ENCODE results near the gene UNC5A.

DNA sequence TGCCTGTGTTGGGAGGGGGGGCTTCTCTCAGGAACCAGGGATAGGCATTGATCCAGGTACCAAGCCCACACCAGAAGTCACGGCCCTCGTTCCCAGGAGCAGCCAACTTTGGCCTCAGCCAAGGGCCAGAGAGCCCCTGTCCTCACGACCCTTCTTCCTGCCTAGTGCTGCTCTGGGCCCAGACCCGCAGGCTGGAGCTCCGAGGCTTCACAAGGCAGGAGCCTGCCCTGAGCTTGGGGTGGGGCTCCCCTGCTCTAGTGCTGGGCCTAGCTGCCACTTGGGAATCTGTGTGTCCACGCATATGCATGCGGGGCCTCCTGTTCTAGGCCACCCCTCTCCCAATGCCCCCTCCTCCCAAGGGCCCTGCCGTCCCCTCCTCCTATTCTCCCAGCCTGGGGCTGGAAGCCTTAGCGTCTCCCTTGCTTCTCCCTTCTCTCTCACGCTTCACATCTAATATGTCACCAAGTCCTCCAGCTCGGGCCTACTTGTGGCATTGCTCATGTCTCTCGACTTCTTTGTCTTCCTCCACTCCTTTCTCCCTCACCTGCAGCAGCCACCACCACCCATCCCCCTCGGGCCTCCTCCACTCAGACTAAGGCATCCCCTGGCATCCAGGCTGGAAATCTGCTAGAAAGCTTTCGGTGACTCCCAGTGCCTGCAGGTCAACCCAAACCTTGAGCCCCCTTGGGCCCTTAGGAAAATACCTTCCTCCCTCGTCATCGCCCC lies 3.4 kb downstream of the UNC5A start:
- TF ChIP-seq EZH2phosphoT487 (IDR thresholded peaks at IDR 0.05; ENCODE audit: borderline replicate concordance) (no peak), CTCF (IDR thresholded peaks at IDR 0.05 in 2 of 3, conservative IDR thresholded peaks at IDR 0.05 in 1 of 3; ENCODE audit: borderline replicate concordance in 1 of 3, insufficient read depth in 1 of 3, low read depth in 2 of 3, low read length in 2 of 3) (no peak), POLR2A (IDR thresholded peaks at IDR 0.05; ENCODE audit: borderline replicate concordance, extremely low read depth, insufficient read depth, insufficient read length) (no peak), MAX (IDR thresholded peaks at IDR 0.05) (no peak), EZH2 (IDR thresholded peaks at IDR 0.05) (no peak), FOSL1 (IDR thresholded peaks at IDR 0.05; ENCODE audit: low read depth) (no peak), POLR2AphosphoS5 (IDR thresholded peaks at IDR 0.05; ENCODE audit: low read depth, low read length) (no peak), SIN3A (IDR thresholded peaks at IDR 0.05; ENCODE audit: low read depth) (no peak)
- TF ChIP-seq, protein P1, sequence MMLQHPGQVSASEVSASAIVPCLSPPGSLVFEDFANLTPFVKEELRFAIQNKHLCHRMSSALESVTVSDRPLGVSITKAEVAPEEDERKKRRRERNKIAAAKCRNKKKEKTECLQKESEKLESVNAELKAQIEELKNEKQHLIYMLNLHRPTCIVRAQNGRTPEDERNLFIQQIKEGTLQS (IDR thresholded peaks at IDR 0.05) = no peak
- TF ChIP-seq, protein P2, sequence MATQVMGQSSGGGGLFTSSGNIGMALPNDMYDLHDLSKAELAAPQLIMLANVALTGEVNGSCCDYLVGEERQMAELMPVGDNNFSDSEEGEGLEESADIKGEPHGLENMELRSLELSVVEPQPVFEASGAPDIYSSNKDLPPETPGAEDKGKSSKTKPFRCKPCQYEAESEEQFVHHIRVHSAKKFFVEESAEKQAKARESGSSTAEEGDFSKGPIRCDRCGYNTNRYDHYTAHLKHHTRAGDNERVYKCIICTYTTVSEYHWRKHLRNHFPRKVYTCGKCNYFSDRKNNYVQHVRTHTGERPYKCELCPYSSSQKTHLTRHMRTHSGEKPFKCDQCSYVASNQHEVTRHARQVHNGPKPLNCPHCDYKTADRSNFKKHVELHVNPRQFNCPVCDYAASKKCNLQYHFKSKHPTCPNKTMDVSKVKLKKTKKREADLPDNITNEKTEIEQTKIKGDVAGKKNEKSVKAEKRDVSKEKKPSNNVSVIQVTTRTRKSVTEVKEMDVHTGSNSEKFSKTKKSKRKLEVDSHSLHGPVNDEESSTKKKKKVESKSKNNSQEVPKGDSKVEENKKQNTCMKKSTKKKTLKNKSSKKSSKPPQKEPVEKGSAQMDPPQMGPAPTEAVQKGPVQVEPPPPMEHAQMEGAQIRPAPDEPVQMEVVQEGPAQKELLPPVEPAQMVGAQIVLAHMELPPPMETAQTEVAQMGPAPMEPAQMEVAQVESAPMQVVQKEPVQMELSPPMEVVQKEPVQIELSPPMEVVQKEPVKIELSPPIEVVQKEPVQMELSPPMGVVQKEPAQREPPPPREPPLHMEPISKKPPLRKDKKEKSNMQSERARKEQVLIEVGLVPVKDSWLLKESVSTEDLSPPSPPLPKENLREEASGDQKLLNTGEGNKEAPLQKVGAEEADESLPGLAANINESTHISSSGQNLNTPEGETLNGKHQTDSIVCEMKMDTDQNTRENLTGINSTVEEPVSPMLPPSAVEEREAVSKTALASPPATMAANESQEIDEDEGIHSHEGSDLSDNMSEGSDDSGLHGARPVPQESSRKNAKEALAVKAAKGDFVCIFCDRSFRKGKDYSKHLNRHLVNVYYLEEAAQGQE (IDR thresholded peaks at IDR 0.05; ENCODE audit: low read depth) = no peak
